Colonic mucosa (tissue), 4 donors: ENCODE results near the gene SDK2. TPM values are rescaled to one million over a fixed set of nuclear protein-coding genes. Genes with fewer than 3 reads are reported as not detected.

Experiments used
- DNase-seq: peaks from one replicate; pipeline ENCODE4 v3.0.0-alpha.2; 2020
- H3K27ac ChIP-seq: fragments of 200-600 bp; one replicate; pipeline ENCODE4 v1.8.0; 2021
- H3K27me3 ChIP-seq: fragments of 200-600 bp; one replicate; pipeline ENCODE4 v1.8.0; 2021
- H3K36me3 ChIP-seq: fragments of 200-600 bp; one replicate; pipeline ENCODE4 v1.8.0; 2021
- H3K4me1 ChIP-seq: fragments of 200-600 bp; one replicate; pipeline ENCODE4 v1.8.0; 2021; ENCODE audit warnings: mild to moderate bottlenecking
- H3K4me3 ChIP-seq: fragments of 200-600 bp; one replicate; pipeline ENCODE4 v1.8.0; 2021
- H3K9ac ChIP-seq, 2 donors: one replicate each; pipeline ENCODE4 v1.7.0; 2013; ENCODE audit warnings: control low read depth in 2 of 2, low read depth in 2 of 2, low read length in 2 of 2
- H3K9me3 ChIP-seq: fragments of 200-600 bp; one replicate; pipeline ENCODE4 v1.8.0; 2021
- CTCF ChIP-seq: fragments of 200-600 bp; IDR thresholded peaks from one replicate; pipeline ENCODE4 v1.8.0; 2022; ENCODE audit warnings: antibody characterized with exemption, mild to moderate bottlenecking
- intact Hi-C: fragments of 100-400 bp; cut with DNase I; formaldehyde crosslinking; loops from one replicate; pipeline ENCODE4 v1.14.1; 2022
- total RNA-seq, 2 donors: library from RNA; stranded (reverse); fragmentation: NEBNext Ultra II Directional in 1 of 2; extraction: Animal tissue kit (Norgen Biotek cat#: 25700) in 1 of 2; gene quantifications; one replicate each; pipeline ENCODE4 v1.2.1, GENCODE V29; 2021
- donor health status: healthy.
- donor health status: DM: no; HTN: no; CAD: no.
- donor health status: DM: no; HTN: no; CAD: no.

The SDK2 gene
- total RNA-seq, 2 donors from 2014 or later: 0.94 to 1.2 TPM

GRCh38 chr17:73491648-73492047 is 152.6 kb downstream of the SDK2 start:
- no peaks in the 10 kb centered on the region for H3K36me3 ChIP-seq
- no peak overlapping the region for H3K27ac ChIP-seq
- H3K27me3 ChIP-seq: no peaks in the 10 kb centered on the region
- H3K9me3 ChIP-seq: no peaks in the 10 kb centered on the region
- no peak for DNase-seq
- no peaks in the 10 kb centered on the region for H3K4me1 ChIP-seq
- intact Hi-C loops: no loop called here
- no peak overlapping the region for H3K4me3 ChIP-seq
- TF ChIP-seq CTCF: no peak
- no peak overlapping the region for H3K9ac ChIP-seq

GRCh38 chr17:73490851-73491250 is 153.4 kb downstream of the SDK2 start:
- intact Hi-C loops: no loop called here
- H3K4me3 ChIP-seq: no peak overlapping the region
- DNase-seq: no peak

DNA sequence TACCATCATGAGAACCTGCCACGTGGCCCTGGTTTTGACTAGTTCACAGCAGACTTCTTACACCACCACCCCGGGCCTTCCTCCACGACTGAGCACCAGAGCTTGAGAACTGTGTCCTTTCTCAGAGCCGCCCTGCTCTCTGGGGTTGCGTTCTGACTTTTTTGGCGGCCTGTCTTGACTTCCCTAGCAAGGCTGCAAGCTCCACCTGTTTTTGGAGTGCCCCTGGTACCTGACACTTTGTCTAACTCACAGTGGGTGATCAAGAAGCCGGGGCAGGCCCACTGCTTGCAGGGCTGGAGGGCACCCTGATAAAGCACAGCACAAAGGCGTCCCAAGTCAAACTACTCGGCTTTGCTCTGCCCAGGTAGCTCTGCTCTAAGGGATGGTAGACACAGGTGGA is 154.3 kb downstream of the SDK2 start:
- Histone ChIP-seq H3K4me1 (no peaks in the 10 kb centered on the region), H3K9ac (no peak overlapping the region), H3K27ac (no peak overlapping the region), H3K9me3 (no peaks in the 10 kb centered on the region), H3K4me3 (no peak overlapping the region), H3K36me3 (no peaks in the 10 kb centered on the region), H3K27me3 (no peaks in the 10 kb centered on the region)
- intact Hi-C loops: no loop called here
- no peak for DNase-seq
- no peak for TF ChIP-seq CTCF

More at GRCh38 chr17:73490851-73491250, 153.4 kb downstream of the SDK2 start:
- H3K27ac ChIP-seq: no peak overlapping the region
- no peak overlapping the region for H3K9ac ChIP-seq
- H3K27me3 ChIP-seq: no peaks in the 10 kb centered on the region
- H3K9me3 ChIP-seq: no peaks in the 10 kb centered on the region
- H3K4me1 ChIP-seq: no peaks in the 10 kb centered on the region
- TF ChIP-seq CTCF: no peak
- H3K36me3 ChIP-seq: no peaks in the 10 kb centered on the region

DNA sequence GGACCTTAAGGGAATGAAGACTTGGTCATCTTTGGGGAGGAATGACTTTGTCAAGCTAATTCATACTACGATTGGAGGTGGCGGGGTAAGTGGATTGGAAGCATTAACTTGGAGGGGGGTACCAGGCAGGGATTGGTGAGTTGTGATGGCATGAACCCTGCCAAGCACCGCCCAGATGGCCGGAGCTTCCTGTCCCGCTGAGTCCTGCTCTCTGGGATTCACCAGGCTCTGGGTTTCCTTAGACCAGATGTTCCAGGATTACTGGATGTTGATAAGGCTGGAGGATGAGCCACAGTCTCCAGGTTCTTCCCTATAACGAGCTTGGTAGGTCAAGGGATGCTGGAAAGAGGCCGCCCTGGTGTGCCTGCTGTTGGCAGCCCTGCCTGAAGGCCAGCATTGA is 154.9 kb downstream of the SDK2 start:
- no peaks in the 10 kb centered on the region for H3K27me3 ChIP-seq
- TF ChIP-seq CTCF: no peak
- no peaks in the 10 kb centered on the region for H3K36me3 ChIP-seq
- no peak overlapping the region for H3K9ac ChIP-seq
- DNase-seq: no peak
- no peak overlapping the region for H3K4me3 ChIP-seq
- no peaks in the 10 kb centered on the region for H3K9me3 ChIP-seq
- intact Hi-C loops: no loop called here
- no peaks in the 10 kb centered on the region for H3K4me1 ChIP-seq
- H3K27ac ChIP-seq: no peak overlapping the region

- no peak for TF ChIP-seq CTCF
- Histone ChIP-seq H3K4me1 (no peaks in the 10 kb centered on the region), H3K9me3 (no peaks in the 10 kb centered on the region), H3K27ac (no peak overlapping the region), H3K27me3 (no peaks in the 10 kb centered on the region), H3K4me3 (no peak overlapping the region), H3K9ac (no peak overlapping the region), H3K36me3 (no peaks in the 10 kb centered on the region)
- no peak for DNase-seq
- intact Hi-C loops: no loop called here
Measured at GRCh38 chr17:73485130-73485529, 159.1 kb downstream of the SDK2 start.

- no peaks in the 10 kb centered on the region for H3K36me3 ChIP-seq
- no peak overlapping the region for H3K4me3 ChIP-seq
- no peak for TF ChIP-seq CTCF
- H3K27ac ChIP-seq: no peak overlapping the region
- intact Hi-C loops: no loop called here
- DNase-seq: no peak
- H3K9ac ChIP-seq: no peak overlapping the region
- H3K9me3 ChIP-seq: no peaks in the 10 kb centered on the region
- H3K4me1 ChIP-seq: no peaks in the 10 kb centered on the region
- no peaks in the 10 kb centered on the region for H3K27me3 ChIP-seq
Measured at GRCh38 chr17:73482894-73483293, 161.4 kb downstream of the SDK2 start.
